Measurements from ENCODE around the gene CD96. TPM values are rescaled to one million over a fixed set of nuclear protein-coding genes. Genes with fewer than 3 reads are reported as not detected.

Gene CD96
- total and polyA plus RNA-seq, 12 donors, result 0.22 to 5.6 (median 0.90) TPM; not detected in 1

- intact Hi-C loops (cut with DNase I), result loop anchor here in 1 of 2 donors (5.0 kb wide), 2 partner anchors 51 to 301 kb away; no protein-coding TSS in a partner anchor
- Histone ChIP-seq H3K27me3 (no peaks in the 10 kb centered on the region), H3K4me1 (replicated peaks in 1 of 2) (no peaks in the 10 kb centered on the region), H3K27ac (no peak overlapping the region), H3K9me3 (replicated peaks in 1 of 3) (no peaks in the 10 kb centered on the region), H3K4me3 (no peak overlapping the region), H3K36me3 (replicated peaks in 1 of 2) (no peaks in the 10 kb centered on the region)
- DNase-seq, result no peak
- WGBS, 4 donors, result 52 to 67% (median 61%) methylated on average over 4 of the region's 4 CpGs
- TF ChIP-seq POLR2A (IDR thresholded peaks at IDR 0.05), result no peak
- no peak for TF ChIP-seq CTCF (IDR thresholded peaks at IDR 0.05)
Observed at GRCh38 chr3:111666041-111666735, 124.2 kb downstream of the CD96 start.

- Histone ChIP-seq H3K36me3 (replicated peaks in 1 of 2) (no peaks in the 10 kb centered on the region), H3K9me3 (replicated peaks in 1 of 3) (no peaks in the 10 kb centered on the region), H3K27ac (peak overlapping the region in 1 of 5 donors; percentile 14), H3K4me1 (replicated peaks in 1 of 2) (no peaks in the 10 kb centered on the region), H3K4me3 (no peak overlapping the region), H3K27me3 (no peaks in the 10 kb centered on the region)
- 74 to 93% (median 80%) methylated on average over 3 to 5 of the region's 5 CpGs for WGBS, 4 donors
- no peak for TF ChIP-seq CTCF (IDR thresholded peaks at IDR 0.05)
- intact Hi-C loops (cut with DNase I), result loop anchor here in 1 of 2 donors (5.0 kb wide), 2 partner anchors 50 to 300 kb away; no protein-coding TSS in a partner anchor
- no peak for DNase-seq
Observed at GRCh38 chr3:111667170-111667569, 125.2 kb downstream of the CD96 start.

GRCh38 chr3:111667621-111668239 lies 125.7 kb downstream of the CD96 start:
- Histone ChIP-seq H3K36me3 (replicated peaks in 1 of 2) (no peaks in the 10 kb centered on the region), H3K9me3 (replicated peaks in 1 of 3) (no peaks in the 10 kb centered on the region), H3K4me1 (replicated peaks in 1 of 2) (no peaks in the 10 kb centered on the region), H3K27ac (peak overlapping the region in 2 of 5 donors; percentile 14 to 44), H3K4me3 (no peak overlapping the region), H3K27me3 (no peaks in the 10 kb centered on the region)
- intact Hi-C loops (cut with DNase I), result loop anchor here in 1 of 2 donors (5.0 kb wide), 2 partner anchors 50 to 300 kb away; no protein-coding TSS in a partner anchor
- 43 to 54% (median 51%) methylated on average over 5 of the region's 5 CpGs for WGBS, 4 donors
- peak in 6 of 7 donors; percentile 21 to 59 (median 36) for DNase-seq
- TF ChIP-seq POLR2A (IDR thresholded peaks at IDR 0.05), result no peak
- TF ChIP-seq CTCF (IDR thresholded peaks at IDR 0.05), result no peak

- Histone ChIP-seq H3K4me1 (replicated peaks in 1 of 2) (no peaks in the 10 kb centered on the region), H3K36me3 (replicated peaks in 1 of 2) (no peaks in the 10 kb centered on the region), H3K9me3 (replicated peaks in 1 of 3) (no peaks in the 10 kb centered on the region), H3K4me3 (no peak overlapping the region), H3K27ac (no peak overlapping the region), H3K27me3 (no peaks in the 10 kb centered on the region)
- intact Hi-C loops (cut with DNase I), result loop anchor here in 1 of 2 donors (5.0 kb wide), 2 partner anchors 49 to 299 kb away; no protein-coding TSS in a partner anchor
- TF ChIP-seq POLR2A (IDR thresholded peaks at IDR 0.05), result no peak
- TF ChIP-seq CTCF (IDR thresholded peaks at IDR 0.05), result no peak
- no peak for DNase-seq
Observed at GRCh38 chr3:111668326-111668725, 126.3 kb downstream of the CD96 start.

Measured in adrenal gland (tissue), 12 donors.